ENCODE results near the gene CCDC43.
A peak's percentile ranks its signal among the peaks of the same experiment; 100 is the strongest.
"Not testable (repeated sequence)": the region's sequence is repeated elsewhere in the genome, so short reads cannot be mapped to it uniquely, and the experiment has no call there.

The CCDC43 gene

GRCh38 chr17:44719444-44719843 lies 29.9 kb upstream of the CCDC43 start:
- TF ChIP-seq CTCF (IDR thresholded peaks at IDR 0.05; ENCODE audit: low read depth, low read length), result no peak

GRCh38 chr17:44708401-44709263 lies 19.1 kb upstream of the CCDC43 start, which contains the start of gene DBF4B:
Gene DBF4B, plus strand, starts transcription at chr17:44708665. Its CDS starts 156 bp downstream, at chr17:44708821.
- no peak for TF ChIP-seq CTCF (IDR thresholded peaks at IDR 0.05; ENCODE audit: low read depth, low read length)
- H3K4me3 ChIP-seq (ENCODE audit: low read depth, low read length), result peak within 1 kb of the TSS; percentile 83

More at GRCh38 chr17:44719444-44719843, 29.9 kb upstream of the CCDC43 start:
- no peak overlapping the region for H3K4me3 ChIP-seq (ENCODE audit: low read depth, low read length)

- H3K4me3 ChIP-seq (ENCODE audit: low read depth, low read length), result peak overlapping the region; percentile 83
- no peak for TF ChIP-seq CTCF (IDR thresholded peaks at IDR 0.05; ENCODE audit: low read depth, low read length)
Measured at GRCh38 chr17:44707755-44708400, 18.3 kb upstream of the CCDC43 start.

- not testable (repeated sequence) for H3K4me3 ChIP-seq (ENCODE audit: low read depth, low read length)
Measured at GRCh38 chr17:44700288-44700687, 10.7 kb upstream of the CCDC43 start.

- no peak overlapping the region for H3K4me3 ChIP-seq (ENCODE audit: low read depth, low read length)
- no peak for TF ChIP-seq CTCF (IDR thresholded peaks at IDR 0.05; ENCODE audit: low read depth, low read length)
Measured at GRCh38 chr17:44693609-44694008, 4.0 kb upstream of the CCDC43 start.

GRCh38 chr17:44690746-44691306 lies 1.2 kb upstream of the CCDC43 start:
- H3K4me3 ChIP-seq (ENCODE audit: low read depth, low read length), result not testable (repeated sequence)

- no peak for TF ChIP-seq CTCF (IDR thresholded peaks at IDR 0.05; ENCODE audit: low read depth, low read length)
- peak overlapping the region; percentile 78 for H3K4me3 ChIP-seq (ENCODE audit: low read depth, low read length)
Measured at GRCh38 chr17:44688675-44689476, 700 bp downstream of the CCDC43 start.

Measured in WI38 (cell line).